PC-9 (cell line): ENCODE data around the gene DNAJC18. TPM values are rescaled to one million over a fixed set of nuclear protein-coding genes. Genes with fewer than 3 reads are reported as not detected.

Experiments
- BruUV-seq: library from RNA; stranded (reverse); fragments of 400-500 nt; replicated peaks from 2 replicates; lab custom pipeline; 2021; lab: Mats Ljungman, UMichigan
- CTCF ChIA-PET: fragments of 300-600 bp; sonication (Branson Sonifier 250); formaldehyde crosslinking; loops from one replicate; lab custom pipeline; 2022; ENCODE audit warnings: antibody characterized with exemption; lab: Charles Lee
- POLR2A ChIA-PET: fragments of 300-600 bp; sonication (Branson Sonifier 250); formaldehyde crosslinking; loops from one replicate; lab custom pipeline; 2022; ENCODE audit warnings: antibody characterized with exemption; ENCODE audit not compliant: unreplicated experiment; lab: Charles Lee
- DNase-seq, 2 experiments: peaks; one replicate each; pipeline versions ENCODE4 v3.0.0 to v3.0.0-alpha.2; 2015 to 2022; ENCODE audit warnings: mixed read lengths in 1 of 2
- H2AFZ ChIP-seq: fragments of 200-600 bp; sonication (generic); 2 replicates; pipeline ENCODE4 v1.8.1; 2017; ENCODE audit warnings: antibody characterized with exemption
- H3F3A ChIP-seq: fragments of 200-600 bp; sonication (generic); 2 replicates; pipeline ENCODE4 v1.8.1; 2017; ENCODE audit warnings: antibody characterized with exemption, mild to moderate bottlenecking, low read depth; ENCODE audit not compliant: insufficient read depth
- H3K27ac ChIP-seq: fragments of 200-600 bp; sonication (generic); 2 replicates; pipeline ENCODE4 v1.6.1; 2016; ENCODE audit warnings: mixed run types
- H3K27me3 ChIP-seq: fragments of 200-600 bp; sonication (generic); 2 replicates; pipeline ENCODE4 v1.6.1; 2016; ENCODE audit warnings: low read depth, mixed run types; ENCODE audit not compliant: insufficient read depth
- H3K36me3 ChIP-seq: fragments of 200-600 bp; sonication (generic); 2 replicates; pipeline ENCODE4 v1.6.1; 2016; ENCODE audit warnings: low read depth, mixed run types
- H3K4me1 ChIP-seq: fragments of 200-600 bp; sonication (generic); replicated peaks from 2 replicates; pipeline ENCODE4 v1.6.1; 2016; ENCODE audit warnings: mixed run types; ENCODE audit not compliant: insufficient read depth
- H3K4me2 ChIP-seq: fragments of 200-600 bp; sonication (generic); 2 replicates; pipeline ENCODE4 v1.6.1; 2017; ENCODE audit warnings: mixed run types
- H3K4me3 ChIP-seq: fragments of 200-600 bp; sonication (generic); 2 replicates; pipeline ENCODE4 v1.6.1; 2016; ENCODE audit warnings: mixed run types
- H3K79me2 ChIP-seq: fragments of 200-600 bp; sonication (generic); 2 replicates; pipeline ENCODE4 v1.6.1; 2017; ENCODE audit warnings: low read depth, mixed run types
- H3K9me2 ChIP-seq: fragments of 200-600 bp; sonication (generic); 2 replicates; pipeline ENCODE4 v1.8.1; 2017; ENCODE audit warnings: mild to moderate bottlenecking; ENCODE audit not compliant: insufficient read depth
- H3K9me3 ChIP-seq: fragments of 200-600 bp; sonication (generic); 2 replicates; pipeline ENCODE4 v1.8.1; 2016; ENCODE audit warnings: low read depth; ENCODE audit not compliant: insufficient read depth
- H4K20me1 ChIP-seq: fragments of 200-600 bp; sonication (generic); 2 replicates; pipeline ENCODE4 v1.8.1; 2017; ENCODE audit not compliant: insufficient read depth
- CTCF ChIP-seq: fragments of 200-600 bp; sonication (generic); conservative IDR thresholded peaks from 2 replicates; pipeline ENCODE4 v1.6.1; 2017; ENCODE audit warnings: mixed run types, antibody characterized with exemption, mild to moderate bottlenecking, moderate library complexity
- EZH2 ChIP-seq: fragments of 200-600 bp; sonication (generic); IDR thresholded peaks from 2 replicates; pipeline ENCODE4 v1.8.0; 2017; ENCODE audit warnings: antibody characterized with exemption, low read depth
- intact Hi-C: fragments of 100-400 bp; cut with micrococcal nuclease; formaldehyde crosslinking; loops from one replicate; pipeline ENCODE4 v1.10.0; 2022; ENCODE audit not compliant: unreplicated experiment
- total RNA-seq: library from RNA; stranded (reverse); gene quantifications from 2 replicates; pipeline ENCODE4 v1.2.3, GENCODE V29; 2021

The DNAJC18 gene
- total RNA-seq, 1 experiment from 2014 or later = 8.9 TPM

DNA sequence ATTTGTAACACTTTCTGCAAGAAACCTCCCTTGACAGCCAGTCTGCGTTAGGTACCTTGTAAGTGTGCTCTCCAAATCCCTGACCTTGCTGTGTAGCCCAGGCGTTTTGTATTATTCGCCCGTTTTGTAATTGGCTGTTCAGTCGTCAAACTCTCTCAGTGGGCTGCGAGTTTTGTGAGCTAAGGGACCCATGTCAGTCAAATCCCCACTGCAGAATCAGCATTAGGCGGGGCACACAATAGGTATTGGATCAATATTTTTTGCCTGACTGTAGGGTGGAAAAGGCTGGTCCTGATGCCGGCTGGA is 665 bp downstream of the DNAJC18 start:
- Histone ChIP-seq H3K9me2 (no peaks in the 10 kb centered on the region), H3F3A (no peaks in the 10 kb centered on the region), H3K79me2 (no peaks in the 10 kb centered on the region), H3K36me3 (no peaks in the 10 kb centered on the region), H3K4me3 (peak overlapping the region; percentile 91), H3K9me3 (no peaks in the 10 kb centered on the region), H2AFZ (0 out of 2 replicates have a peak overlapping the region, but pooled peaks have one; percentile 100), H3K4me2 (peak overlapping the region; percentile 82), H4K20me1 (no peaks in the 10 kb centered on the region), H3K27ac (no peak overlapping the region), H3K4me1 (peaks cover 11% of the 10 kb centered on the region), H3K27me3 (no peaks in the 10 kb centered on the region)
- TF ChIP-seq CTCF (no peak), EZH2 (no peak)
- no TSS peak for BruUV-seq
- intact Hi-C loops = no loop called here
- POLR2A ChIA-PET = no interaction called here
- CTCF ChIA-PET = no interaction called here
- no peak for DNase-seq

- Histone ChIP-seq H3K79me2 (no peaks in the 10 kb centered on the region), H3K4me2 (no peak overlapping the region), H3F3A (no peaks in the 10 kb centered on the region), H3K9me3 (no peaks in the 10 kb centered on the region), H3K4me1 (peaks cover 11% of the 10 kb centered on the region), H4K20me1 (no peaks in the 10 kb centered on the region), H3K36me3 (no peaks in the 10 kb centered on the region), H2AFZ (no peak overlapping the region), H3K27ac (no peak overlapping the region), H3K9me2 (no peaks in the 10 kb centered on the region), H3K4me3 (no peak overlapping the region), H3K27me3 (no peaks in the 10 kb centered on the region)
- TF ChIP-seq CTCF (no peak), EZH2 (no peak)
- POLR2A ChIA-PET = interaction anchor here (0.6 kb wide), 1 partner anchor 79 kb away, joined by 6 read pairs; no protein-coding TSS in a partner anchor
- no peak for DNase-seq
- no TSS peak for BruUV-seq
- CTCF ChIA-PET = no interaction called here
- intact Hi-C loops = no loop called here
Observed at GRCh38 chr5:139435676-139436075, 3.6 kb downstream of the DNAJC18 start.

- Histone ChIP-seq H3K4me2 (no peak overlapping the region), H3K27me3 (no peaks in the 10 kb centered on the region), H3K4me3 (no peak overlapping the region), H3K36me3 (no peaks in the 10 kb centered on the region; the same call in 1 of the 2 replicates), H3K9me3 (no peaks in the 10 kb centered on the region), H3K79me2 (no peaks in the 10 kb centered on the region), H3K9me2 (no peaks in the 10 kb centered on the region), H3F3A (no peaks in the 10 kb centered on the region), H4K20me1 (no peaks in the 10 kb centered on the region), H2AFZ (no peak overlapping the region), H3K4me1 (no peaks in the 10 kb centered on the region), H3K27ac (no peak overlapping the region)
- ChIA-PET POLR2A (no interaction called here), CTCF (no interaction called here)
- DNase-seq = peak in 1 of 2 experiments; percentile 54
- BruUV-seq = no TSS peak
- TF ChIP-seq EZH2 = no peak
- TF ChIP-seq CTCF = no peak
- intact Hi-C loops = no loop called here
Observed at GRCh38 chr5:139431706-139432105, 7.6 kb downstream of the DNAJC18 start.
